ENCODE results near the gene SV2C. TPM values are rescaled to one million over a fixed set of nuclear protein-coding genes. Genes with fewer than 3 reads are reported as not detected.

Gene SV2C
- total RNA-seq, 1 experiment from 2014 or later: 0.09 TPM

GRCh38 chr5:76249621-76250020 is 166.4 kb downstream of the SV2C start (continued):
- TF ChIP-seq MAX (CRISPR knock-in tag; IDR thresholded peaks at IDR 0.05) (no peak), SMAD3 (CRISPR knock-in tag; IDR thresholded peaks at IDR 0.05; ENCODE audit: borderline replicate concordance) (no peak)

GRCh38 chr5:76250463-76250862 is 167.3 kb downstream of the SV2C start:
- no peaks in the 10 kb centered on the region for H3K9me3 Mint-ChIP-seq
- TF ChIP-seq JUN (CRISPR knock-in tag; IDR thresholded peaks at IDR 0.05) (no peak), ZNF121 (CRISPR knock-in tag; IDR thresholded peaks at IDR 0.05) (peak; percentile 17; the same call in 1 of the 2 replicates)
- ChIA-PET POLR2A (no interaction called here), CTCF (no interaction called here)
- no peaks in the 10 kb centered on the region for H3K36me3 Mint-ChIP-seq
- DNase-seq (ENCODE audit: low spot score) (no peak), ATAC-seq (no peak)
- H3K4me1 Mint-ChIP-seq: peaks cover under 1% of the 10 kb centered on the region; the same call in 1 of the 2 replicates
- H3K4me3 Mint-ChIP-seq: no peak overlapping the region
- H3K27ac Mint-ChIP-seq: no peak overlapping the region
- H3K27me3 Mint-ChIP-seq (ENCODE audit: low read depth): no peaks in the 10 kb centered on the region; the same call in 1 of the 2 replicates

GRCh38 chr5:76251656-76252055 is 168.5 kb downstream of the SV2C start:
- H3K27me3 Mint-ChIP-seq (ENCODE audit: low read depth): no peaks in the 10 kb centered on the region; the same call in 1 of the 2 replicates
- DNase-seq (ENCODE audit: low spot score) (no peak), ATAC-seq (no peak)
- no peaks in the 10 kb centered on the region for H3K36me3 Mint-ChIP-seq
- no peak overlapping the region for H3K4me3 Mint-ChIP-seq
- no peaks in the 10 kb centered on the region for H3K9me3 Mint-ChIP-seq
- no peak overlapping the region for H3K27ac Mint-ChIP-seq
- ChIA-PET CTCF (no interaction called here), POLR2A (no interaction called here)
- H3K4me1 Mint-ChIP-seq: peaks cover 5% of the 10 kb centered on the region
- TF ChIP-seq GABPB1 (CRISPR knock-in tag; IDR thresholded peaks at IDR 0.05): no peak
- TF ChIP-seq NFE2L1 (CRISPR knock-in tag; IDR thresholded peaks at IDR 0.05): no peak
- no peak for TF ChIP-seq TEAD4 (CRISPR knock-in tag; IDR thresholded peaks at IDR 0.05)
- no peak for TF ChIP-seq NR1H2 (CRISPR knock-in tag; IDR thresholded peaks at IDR 0.05)
- TF ChIP-seq MXD4 (CRISPR knock-in tag; IDR thresholded peaks at IDR 0.05; ENCODE audit: borderline replicate concordance): no peak
- TF ChIP-seq E2F4 (CRISPR knock-in tag; IDR thresholded peaks at IDR 0.05; ENCODE audit: borderline replicate concordance, low read depth): no peak
- TF ChIP-seq MYBL2 (CRISPR knock-in tag; IDR thresholded peaks at IDR 0.05): no peak
- no peak for TF ChIP-seq PREB (CRISPR knock-in tag; IDR thresholded peaks at IDR 0.05; ENCODE audit: borderline replicate concordance)
- TF ChIP-seq ZNF138 (CRISPR knock-in tag; conservative IDR thresholded peaks at IDR 0.05): no peak
- no peak for TF ChIP-seq NFYB (CRISPR knock-in tag; conservative IDR thresholded peaks at IDR 0.05; ENCODE audit: low read depth)
- TF ChIP-seq ZNF416 (CRISPR knock-in tag; IDR thresholded peaks at IDR 0.05): no peak
- TF ChIP-seq ZNF532 (CRISPR knock-in tag; IDR thresholded peaks at IDR 0.05; ENCODE audit: borderline replicate concordance): no peak
- no peak for TF ChIP-seq OVOL2 (CRISPR knock-in tag; IDR thresholded peaks at IDR 0.05; ENCODE audit: borderline replicate concordance)
- no peak for TF ChIP-seq GTF2I (CRISPR knock-in tag; conservative IDR thresholded peaks at IDR 0.05)
- TF ChIP-seq ZNF671 (CRISPR knock-in tag; IDR thresholded peaks at IDR 0.05): no peak
- no peak for TF ChIP-seq NR3C1 (CRISPR knock-in tag; conservative IDR thresholded peaks at IDR 0.05; ENCODE audit: low read depth)
- no peak for TF ChIP-seq ETV6 (CRISPR knock-in tag; IDR thresholded peaks at IDR 0.05)
- TF ChIP-seq GRHL2 (CRISPR knock-in tag; IDR thresholded peaks at IDR 0.05; ENCODE audit: insufficient replicate concordance, severe bottlenecking): no peak
- TF ChIP-seq IRF2 (CRISPR knock-in tag; IDR thresholded peaks at IDR 0.05; ENCODE audit: borderline replicate concordance, low read depth): no peak
